Caco-2 (cell line): ENCODE results near the gene ABI3. TPM values are rescaled to one million over a fixed set of nuclear protein-coding genes. Genes with fewer than 3 reads are reported as not detected.

Experiments
- Bru-seq: library from RNA; stranded (reverse); fragments of 400-500 nt; gene quantifications from one replicate; lab custom pipeline; 2021; lab: Mats Ljungman, UMichigan
- BruChase-seq, 2 experiments: library from RNA; stranded (reverse); fragments of 400-500 nt; gene quantifications; one replicate each; lab custom pipeline; 2021; lab: Mats Ljungman, UMichigan
- BruUV-seq: library from RNA; stranded (reverse); fragments of 400-500 nt; replicated peaks from 2 replicates; lab custom pipeline; 2021; lab: Mats Ljungman, UMichigan
- CTCF ChIA-PET: fragments of 300-600 bp; sonication (Branson Sonifier 250); formaldehyde crosslinking; loops from one replicate; lab custom pipeline; 2022; ENCODE audit warnings: antibody characterized with exemption; lab: Charles Lee
- POLR2A ChIA-PET: fragments of 300-600 bp; sonication (Branson Sonifier 250); formaldehyde crosslinking; loops from one replicate; lab custom pipeline; 2022; ENCODE audit warnings: antibody characterized with exemption; lab: Charles Lee
- DNase-seq, 2 experiments: peaks; one replicate each; pipeline versions ENCODE4 v3.0.0 to v3.0.0-alpha.2; 2020 to 2022
- H3K27me3 ChIP-seq: replicated peaks from 2 replicates; pipeline ENCODE4 v1.6.0; 2011; ENCODE audit warnings: low read length; ENCODE audit not compliant: control insufficient read depth, insufficient read depth
- H3K36me3 ChIP-seq: 2 replicates; pipeline ENCODE4 v1.5.1; 2011; ENCODE audit warnings: low read length; ENCODE audit not compliant: control insufficient read depth, insufficient read depth
- H3K4me1 ChIP-seq: fragments of 250-450 bp; sonication (Bioruptor Pico); 2 replicates; pipeline ENCODE4 v1.5.1; 2020; ENCODE audit warnings: mild to moderate bottlenecking
- H3K4me3 ChIP-seq: 2 replicates; pipeline ENCODE4 v1.5.1; 2011; ENCODE audit warnings: low read depth, mild to moderate bottlenecking, control low read depth, low read length
- H3K9me3 ChIP-seq: fragments of 250-450 bp; sonication (Bioruptor Pico); 2 replicates; pipeline ENCODE4 v1.5.1; 2020; ENCODE audit warnings: mild to moderate bottlenecking, moderate library complexity
- H3K27ac Mint-ChIP-seq: one replicate; pipeline ENCODE4 v1.8.0; 2022; ENCODE audit warnings: mixed read lengths; ENCODE audit not compliant: unreplicated experiment
- H3K27me3 Mint-ChIP-seq: one replicate; pipeline ENCODE4 v1.8.0; 2022; ENCODE audit warnings: mixed read lengths; ENCODE audit not compliant: insufficient read depth, unreplicated experiment
- H3K36me3 Mint-ChIP-seq: one replicate; pipeline ENCODE4 v1.8.0; 2022; ENCODE audit warnings: mild to moderate bottlenecking, mixed read lengths; ENCODE audit not compliant: insufficient read depth, unreplicated experiment
- H3K4me1 Mint-ChIP-seq: one replicate; pipeline ENCODE4 v1.8.0; 2022; ENCODE audit warnings: low read depth, mixed read lengths; ENCODE audit not compliant: unreplicated experiment
- H3K4me3 Mint-ChIP-seq: one replicate; pipeline ENCODE4 v1.8.0; 2022; ENCODE audit warnings: mild to moderate bottlenecking, moderate library complexity, mixed read lengths; ENCODE audit not compliant: unreplicated experiment
- H3K9me3 Mint-ChIP-seq: one replicate; pipeline ENCODE4 v1.8.0; 2022; ENCODE audit warnings: mixed read lengths; ENCODE audit not compliant: unreplicated experiment
- CTCF ChIP-seq, 2 experiments: fragments of 200-600 bp in 1 of 2; IDR thresholded peaks; 1 replicate in 1 of 2; 2 replicates in 1 of 2; pipeline versions ENCODE4 v1.5.1 to v1.8.0; 2011 to 2022; ENCODE audit warnings: antibody characterized with exemption in 1 of 2, control low read depth in 1 of 2, inconsistent platforms in 1 of 2, low read depth in 1 of 2, low read length in 1 of 2, mild to moderate bottlenecking in 1 of 2, moderate library complexity in 1 of 2; ENCODE audit not compliant: insufficient read depth in 1 of 2, severe bottlenecking in 1 of 2, unreplicated experiment in 1 of 2
- intact Hi-C: fragments of 100-400 bp; cut with micrococcal nuclease; formaldehyde crosslinking; loops from one replicate; pipeline ENCODE4 v1.10.0; 2022; ENCODE audit not compliant: unreplicated experiment
- long read RNA-seq: library from polyadenylated mRNA; stranded (forward); transcript quantifications from one replicate; pipeline ENCODE4 v2.0.0, GENCODE V29; 2022
- total RNA-seq: library from RNA; stranded (reverse); gene quantifications from 2 replicates; pipeline ENCODE4 v1.2.3, GENCODE V29; 2022

Gene ABI3
- not detected in 2 replicates for total RNA-seq
- percentile 11 among the genes with signal in this experiment for Bru-seq, nascent RNA
- percentile 6 among the genes with signal in this experiment for BruChase-seq, experiment 1, labeled RNA remaining after a 2-hour chase
- not detected for BruChase-seq, experiment 2, labeled RNA remaining after a 6-hour chase
- long read RNA-seq = 0 reads

- no peaks in the 10 kb centered on the region for H3K36me3 Mint-ChIP-seq
- CTCF ChIA-PET = interaction anchor here (0.7 kb wide), 1 partner anchor 175 kb away, joined by 5 read pairs; no protein-coding TSS in a partner anchor
These were observed at the start of gene ABI3, which contains the start of gene GNGT2 for GRCh38 chr17:49210158-49211029. Gene ABI3, plus strand, starts transcription at chr17:49210707. Its CDS starts 18 bp downstream, at chr17:49210725. Gene GNGT2, minus strand, starts transcription at chr17:49210574. Its CDS starts 3,152 bp downstream, at chr17:49207422.

GRCh38 chr17:49162866-49163265 is 47.6 kb upstream of the ABI3 start:
- no peak overlapping the region for H3K4me3 Mint-ChIP-seq
- BruUV-seq = no TSS peak
- peaks cover 7% of the 10 kb centered on the region for H3K4me1 ChIP-seq
- no peak overlapping the region for H3K4me3 ChIP-seq
- no peaks in the 10 kb centered on the region for H3K9me3 Mint-ChIP-seq
- no peak for DNase-seq
- no peaks in the 10 kb centered on the region for H3K36me3 ChIP-seq
- H3K9me3 ChIP-seq = no peaks in the 10 kb centered on the region
- ChIA-PET CTCF (no interaction called here), POLR2A (no interaction called here)
- H3K4me1 Mint-ChIP-seq = peaks cover 10% of the 10 kb centered on the region
- H3K27me3 ChIP-seq = no peaks in the 10 kb centered on the region
- H3K27ac Mint-ChIP-seq = no peak overlapping the region
- no peaks in the 10 kb centered on the region for H3K36me3 Mint-ChIP-seq
- intact Hi-C loops = no loop called here
- TF ChIP-seq CTCF (IDR thresholded peaks at IDR 0.05; ENCODE audit: insufficient read depth in 1 of 2, low read depth in 1 of 2, low read length in 1 of 2, severe bottlenecking in 1 of 2, unreplicated experiment in 1 of 2) = no peak
- peaks cover 8% of the 10 kb centered on the region for H3K27me3 Mint-ChIP-seq

More at GRCh38 chr17:49210158-49211029, at the start of gene ABI3, which contains the start of gene GNGT2:
- Histone ChIP-seq H3K27me3 (no peaks in the 10 kb centered on the region), H3K4me3 (no peak within 1 kb of the TSS), H3K4me1 (no peaks in the 10 kb centered on the region), H3K9me3 (no peaks in the 10 kb centered on the region), H3K36me3 (no peaks in the 10 kb centered on the region)
- BruUV-seq = no TSS peak
- no peak for TF ChIP-seq CTCF (IDR thresholded peaks at IDR 0.05; ENCODE audit: insufficient read depth in 1 of 2, low read depth in 1 of 2, low read length in 1 of 2, severe bottlenecking in 1 of 2, unreplicated experiment in 1 of 2)
- intact Hi-C loops = no loop called here
- no peak within 1 kb of the TSS for H3K4me3 Mint-ChIP-seq
- peaks cover 7% of the 10 kb centered on the region for H3K27me3 Mint-ChIP-seq
- no peaks in the 10 kb centered on the region for H3K9me3 Mint-ChIP-seq
- H3K4me1 Mint-ChIP-seq = no peaks in the 10 kb centered on the region
- peak in 1 of 2 experiments; percentile 44 for DNase-seq
- POLR2A ChIA-PET = no interaction called here
- H3K27ac Mint-ChIP-seq = no peak within 1 kb of the TSS

- Mint-ChIP-seq H3K36me3 (no peaks in the 10 kb centered on the region), H3K9me3 (peaks cover 14% of the 10 kb centered on the region), H3K4me1 (no peaks in the 10 kb centered on the region), H3K27ac (no peak overlapping the region), H3K27me3 (peaks cover 12% of the 10 kb centered on the region), H3K4me3 (no peak overlapping the region)
- no TSS peak for BruUV-seq
- ChIA-PET CTCF (no interaction called here), POLR2A (no interaction called here)
- DNase-seq = no peak
- H3K27me3 ChIP-seq = no peaks in the 10 kb centered on the region
- H3K9me3 ChIP-seq = peaks cover 10% of the 10 kb centered on the region
- no peaks in the 10 kb centered on the region for H3K36me3 ChIP-seq
- no peak for TF ChIP-seq CTCF (IDR thresholded peaks at IDR 0.05; ENCODE audit: insufficient read depth in 1 of 2, low read depth in 1 of 2, low read length in 1 of 2, severe bottlenecking in 1 of 2, unreplicated experiment in 1 of 2)
- intact Hi-C loops = no loop called here
- peaks cover 4% of the 10 kb centered on the region; the same call in 1 of the 2 replicates for H3K4me1 ChIP-seq
- H3K4me3 ChIP-seq = no peak overlapping the region
These were observed 45.4 kb upstream of the ABI3 start for GRCh38 chr17:49165143-49165542.
